ENCODE measurements around the gene INAFM1.

The INAFM1 gene

DNA sequence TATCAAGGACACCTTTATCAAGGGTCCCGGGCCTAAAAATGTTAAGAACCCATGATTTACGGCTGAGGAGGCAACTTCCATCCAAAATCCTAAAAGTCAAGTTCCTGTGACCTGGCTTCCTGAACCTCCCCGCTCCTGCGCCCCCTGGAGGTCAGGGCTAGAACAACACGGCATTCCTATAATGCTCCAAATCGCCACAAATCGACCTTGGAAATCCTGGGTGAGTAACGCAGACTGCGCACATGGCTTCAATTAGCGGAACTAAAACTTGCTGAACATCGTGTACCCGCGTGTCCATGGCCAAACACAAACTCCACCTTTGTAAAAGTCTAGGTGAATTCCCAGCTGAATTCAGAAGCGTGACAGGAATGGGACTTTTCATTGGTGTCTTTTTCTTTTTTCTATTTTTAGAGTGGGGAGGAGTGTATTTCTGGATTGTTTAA, 30.6 kb downstream of the INAFM1 start:
- H3K4me3 ChIP-seq, result no peak overlapping the region
- no peak overlapping the region for H3K4me2 ChIP-seq
- H3K27ac ChIP-seq, result no peak overlapping the region

DNA sequence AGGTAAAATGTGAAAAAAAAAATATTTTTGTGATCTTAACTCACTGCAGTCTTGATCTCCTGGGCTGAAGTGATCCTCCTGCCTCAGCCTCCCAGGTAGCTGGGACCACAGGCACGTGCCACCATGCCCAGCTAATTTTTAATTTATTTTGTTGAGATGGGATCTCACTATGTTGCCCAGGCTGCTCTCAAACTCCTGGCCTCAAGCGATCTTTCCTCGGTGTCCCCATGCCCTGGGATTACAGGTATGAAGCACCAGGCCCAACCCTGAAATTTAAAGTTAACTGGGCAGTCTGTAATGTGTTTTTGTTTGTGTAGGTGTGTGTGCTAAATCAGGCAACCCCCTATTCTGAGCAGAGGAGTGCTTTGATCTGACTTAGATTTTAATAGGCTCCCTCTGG, 31.6 kb downstream of the INAFM1 start:
- H3K9me3 ChIP-seq, result no peaks in the 10 kb centered on the region
- peaks cover 93% of the 10 kb centered on the region for H3K27me3 ChIP-seq
- TF ChIP-seq Cebpa-rat (IDR thresholded peaks at IDR 0.05), result no peak
- H3K9ac ChIP-seq, result no peak overlapping the region
- no peaks in the 10 kb centered on the region for H3K36me3 ChIP-seq
- no peak overlapping the region for H3K4me3 ChIP-seq
- H3K27ac ChIP-seq, result no peak overlapping the region
- no peak overlapping the region for H3K4me2 ChIP-seq
- H3K4me1 ChIP-seq, result peaks cover 33% of the 10 kb centered on the region
- H4K20me1 ChIP-seq, result peaks cover 22% of the 10 kb centered on the region; the same call in 1 of the 2 replicates

More for the DNA sequence above, 30.6 kb downstream of the INAFM1 start:
- H3K4me1 ChIP-seq, result peaks cover 43% of the 10 kb centered on the region
- H3K27me3 ChIP-seq, result peaks cover 83% of the 10 kb centered on the region
- H4K20me1 ChIP-seq, result peaks cover 13% of the 10 kb centered on the region; the same call in 1 of the 2 replicates
- H3K36me3 ChIP-seq, result no peaks in the 10 kb centered on the region
- H3K9me3 ChIP-seq, result no peaks in the 10 kb centered on the region
- TF ChIP-seq Cebpa-rat (IDR thresholded peaks at IDR 0.05), result no peak
- no peak overlapping the region for H3K9ac ChIP-seq

DNA sequence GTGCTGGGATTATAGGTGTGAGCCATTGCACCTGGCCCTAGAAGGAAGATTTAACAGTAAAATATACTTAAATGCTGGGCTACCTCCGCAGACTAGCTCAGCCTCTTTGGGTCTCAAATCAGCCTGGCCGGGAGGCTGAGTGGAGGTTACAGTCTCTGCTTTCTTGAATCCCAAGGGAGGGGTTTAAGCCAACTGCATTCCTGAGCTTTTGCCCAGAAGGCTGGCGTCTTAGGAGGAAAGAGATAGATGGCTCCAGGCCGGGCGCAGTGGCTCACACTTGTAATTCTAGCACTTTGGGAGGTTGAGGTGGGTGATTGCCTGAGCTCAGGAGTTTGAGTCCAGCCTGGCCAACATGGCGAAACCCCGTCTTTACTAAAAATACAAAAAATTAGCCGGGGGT, 34.4 kb downstream of the INAFM1 start:
- peak overlapping the region; percentile 77 for H3K4me2 ChIP-seq
- H3K27me3 ChIP-seq, result peaks cover 86% of the 10 kb centered on the region
- peaks cover 20% of the 10 kb centered on the region for H3K4me1 ChIP-seq
- no peak overlapping the region for H3K4me3 ChIP-seq
- no peak overlapping the region for H3K27ac ChIP-seq
- TF ChIP-seq Cebpa-rat (IDR thresholded peaks at IDR 0.05), result no peak
- no peaks in the 10 kb centered on the region for H3K9me3 ChIP-seq
- no peak overlapping the region for H3K9ac ChIP-seq
- no peaks in the 10 kb centered on the region for H3K36me3 ChIP-seq
- H4K20me1 ChIP-seq, result peaks cover 25% of the 10 kb centered on the region; the same call in 1 of the 2 replicates

DNA sequence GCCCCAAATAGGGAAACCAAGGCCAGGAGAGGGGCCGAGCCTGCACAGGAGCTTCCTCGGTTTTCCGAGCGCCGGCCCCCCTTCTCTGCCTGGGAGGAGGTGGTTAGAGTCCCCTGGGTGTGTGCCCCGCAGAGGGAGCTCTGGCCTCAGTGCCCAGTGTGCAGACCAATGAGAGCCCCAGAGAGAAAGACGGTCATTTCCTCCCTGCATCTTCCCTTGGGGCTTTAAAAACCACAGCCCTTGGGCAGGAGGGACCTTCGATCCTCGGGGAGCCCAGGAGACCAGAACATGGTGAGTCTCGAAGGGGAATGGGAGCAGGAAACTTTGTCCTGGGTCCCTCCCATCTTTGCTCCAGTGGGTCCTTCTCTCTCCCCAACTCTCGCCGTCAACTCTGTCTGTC, 34.9 kb downstream of the INAFM1 start, which contains the start of gene C5AR1:
Gene C5AR1, plus strand, starts transcription at position 254 of the 400 bp plus-strand sequence. Its CDS starts 35 bp downstream, at position 289.
- no peak for TF ChIP-seq Cebpa-rat (IDR thresholded peaks at IDR 0.05)
- Histone ChIP-seq H3K9me3 (no peaks in the 10 kb centered on the region), H4K20me1 (peaks cover 25% of the 10 kb centered on the region; the same call in 1 of the 2 replicates), H3K36me3 (no peaks in the 10 kb centered on the region), H3K27ac (no peak within 1 kb of the TSS), H3K4me2 (peak within 1 kb of the TSS; percentile 77), H3K4me3 (no peak within 1 kb of the TSS), H3K9ac (no peak within 1 kb of the TSS), H3K27me3 (peaks cover 80% of the 10 kb centered on the region), H3K4me1 (peaks cover 20% of the 10 kb centered on the region)

DNA sequence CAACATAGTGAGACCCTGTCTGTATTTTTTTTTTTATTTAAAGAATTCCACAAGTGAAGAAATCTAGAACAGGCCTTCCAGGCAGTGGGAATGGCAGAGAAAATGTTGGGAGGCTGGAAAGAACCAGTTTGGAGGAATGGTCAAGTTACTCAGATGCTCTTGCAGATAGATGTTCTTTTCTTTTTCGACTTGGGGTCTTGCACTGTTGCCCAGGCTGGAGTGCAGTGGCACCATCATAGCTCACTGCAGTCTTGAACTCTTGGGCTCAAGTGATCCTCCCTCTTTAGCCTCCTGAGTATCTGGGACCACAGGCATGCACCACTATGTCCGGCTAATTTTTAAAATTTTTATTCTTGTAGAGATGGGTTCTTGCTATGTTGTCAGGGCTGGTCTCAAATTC, 35.6 kb downstream of the INAFM1 start:
- Histone ChIP-seq H4K20me1 (peaks cover 25% of the 10 kb centered on the region; the same call in 1 of the 2 replicates), H3K4me1 (peaks cover 20% of the 10 kb centered on the region), H3K4me2 (no peak overlapping the region), H3K36me3 (no peaks in the 10 kb centered on the region), H3K27me3 (peaks cover 73% of the 10 kb centered on the region), H3K9ac (no peak overlapping the region), H3K4me3 (no peak overlapping the region), H3K9me3 (no peaks in the 10 kb centered on the region), H3K27ac (no peak overlapping the region)
- TF ChIP-seq Cebpa-rat (IDR thresholded peaks at IDR 0.05), result no peak

DNA sequence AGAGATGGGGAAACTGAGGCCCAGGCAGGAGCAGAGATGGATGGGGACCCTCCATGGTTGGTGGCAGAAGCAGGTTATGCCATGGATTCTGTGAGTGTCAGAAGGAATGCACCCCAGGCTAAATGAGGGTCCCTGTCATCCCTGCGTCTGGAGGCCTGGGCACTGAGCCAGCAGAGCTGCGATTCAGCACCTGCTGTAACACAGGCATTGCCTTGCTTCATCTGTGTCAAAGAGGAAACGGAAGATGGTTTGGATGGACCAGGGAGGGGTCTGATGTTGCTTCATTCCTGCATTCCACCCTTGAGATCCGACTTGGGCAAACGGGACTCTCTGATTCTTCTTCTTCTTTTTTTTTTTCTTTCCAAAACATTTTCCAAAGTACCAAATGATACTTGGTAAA, 36.1 kb downstream of the INAFM1 start:
- Histone ChIP-seq H3K27ac (no peak overlapping the region), H3K4me2 (no peak overlapping the region), H3K4me1 (peaks cover 20% of the 10 kb centered on the region), H3K27me3 (peaks cover 68% of the 10 kb centered on the region), H3K4me3 (no peak overlapping the region), H3K9me3 (no peaks in the 10 kb centered on the region), H3K36me3 (no peaks in the 10 kb centered on the region), H3K9ac (no peak overlapping the region), H4K20me1 (peaks cover 25% of the 10 kb centered on the region; the same call in 1 of the 2 replicates)
- TF ChIP-seq Cebpa-rat (IDR thresholded peaks at IDR 0.05), result no peak

DNA sequence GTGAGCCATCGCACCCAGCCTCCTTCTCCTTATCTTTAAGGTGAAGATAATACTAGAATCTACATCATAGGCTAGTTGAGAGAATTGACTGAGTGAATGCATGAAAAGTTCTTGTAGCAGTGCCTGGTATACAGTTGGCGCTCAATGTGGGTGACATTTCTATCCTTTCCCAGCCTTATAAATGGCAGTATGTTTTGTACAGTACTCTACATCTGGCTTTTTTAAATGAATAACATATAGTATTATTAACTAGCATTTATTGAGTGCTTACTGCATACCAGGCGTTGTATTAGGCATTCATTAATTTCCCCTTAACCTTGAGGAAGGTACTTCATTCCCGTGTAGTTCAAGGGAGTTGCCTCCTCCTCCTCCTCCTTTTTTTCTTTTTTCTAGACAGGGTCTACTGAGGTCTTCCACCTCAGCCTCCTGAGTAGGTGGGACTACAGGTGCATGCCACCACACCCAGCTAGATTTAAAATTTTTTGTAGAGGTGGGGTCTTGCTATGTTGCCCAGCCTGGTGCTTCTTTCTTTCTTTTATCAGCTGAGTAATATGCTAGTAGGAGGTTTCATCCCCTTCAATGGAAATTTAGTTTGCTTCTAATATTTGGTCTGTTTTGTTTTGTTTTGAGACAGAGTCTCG, 37.8 kb downstream of the INAFM1 start:
- no peaks in the 10 kb centered on the region for H3K36me3 ChIP-seq
- H3K27ac ChIP-seq, result no peak overlapping the region
- H3K4me1 ChIP-seq, result peaks cover 20% of the 10 kb centered on the region
- H3K4me2 ChIP-seq, result no peak overlapping the region
- no peak for TF ChIP-seq Cebpa-rat (IDR thresholded peaks at IDR 0.05)
- peaks cover 25% of the 10 kb centered on the region; the same call in 1 of the 2 replicates for H4K20me1 ChIP-seq
- no peak overlapping the region for H3K4me3 ChIP-seq
- H3K27me3 ChIP-seq, result peaks cover 52% of the 10 kb centered on the region
- H3K9ac ChIP-seq, result no peak overlapping the region
- no peaks in the 10 kb centered on the region for H3K9me3 ChIP-seq

DNA sequence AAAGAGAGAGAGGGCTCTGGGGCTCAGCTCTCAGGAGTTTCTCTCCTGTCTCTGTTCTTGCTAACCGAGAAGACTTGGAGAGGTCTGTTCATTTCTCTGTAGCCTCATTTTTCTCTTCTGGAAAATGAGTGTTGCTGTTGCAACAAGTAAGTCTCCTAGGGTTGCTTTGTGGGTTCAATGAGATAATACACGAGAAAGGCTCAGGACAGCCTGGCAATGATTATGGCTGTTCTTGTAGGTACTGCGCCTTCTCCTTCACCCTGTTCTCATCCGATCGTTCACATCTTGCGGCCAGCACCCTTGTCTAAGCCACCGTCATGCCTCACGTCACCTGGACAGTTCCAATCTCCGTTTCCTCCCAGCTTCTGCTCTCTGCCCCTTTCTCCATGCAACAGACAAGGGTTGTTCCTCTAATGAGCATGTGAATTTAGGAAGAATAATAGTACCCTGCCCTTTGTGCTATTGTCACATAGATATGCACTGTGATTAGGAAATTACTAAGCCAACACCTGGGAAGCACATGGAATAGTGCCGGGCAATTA, 39.1 kb downstream of the INAFM1 start:
- peaks cover 25% of the 10 kb centered on the region; the same call in 1 of the 2 replicates for H4K20me1 ChIP-seq
- H3K4me2 ChIP-seq, result no peak overlapping the region
- peaks cover 14% of the 10 kb centered on the region for H3K4me1 ChIP-seq
- peaks cover 39% of the 10 kb centered on the region for H3K27me3 ChIP-seq
- H3K27ac ChIP-seq, result no peak overlapping the region
- H3K36me3 ChIP-seq, result no peaks in the 10 kb centered on the region
- no peak overlapping the region for H3K4me3 ChIP-seq
- no peak for TF ChIP-seq Cebpa-rat (IDR thresholded peaks at IDR 0.05)
- H3K9me3 ChIP-seq, result no peaks in the 10 kb centered on the region
- H3K9ac ChIP-seq, result no peak overlapping the region

DNA sequence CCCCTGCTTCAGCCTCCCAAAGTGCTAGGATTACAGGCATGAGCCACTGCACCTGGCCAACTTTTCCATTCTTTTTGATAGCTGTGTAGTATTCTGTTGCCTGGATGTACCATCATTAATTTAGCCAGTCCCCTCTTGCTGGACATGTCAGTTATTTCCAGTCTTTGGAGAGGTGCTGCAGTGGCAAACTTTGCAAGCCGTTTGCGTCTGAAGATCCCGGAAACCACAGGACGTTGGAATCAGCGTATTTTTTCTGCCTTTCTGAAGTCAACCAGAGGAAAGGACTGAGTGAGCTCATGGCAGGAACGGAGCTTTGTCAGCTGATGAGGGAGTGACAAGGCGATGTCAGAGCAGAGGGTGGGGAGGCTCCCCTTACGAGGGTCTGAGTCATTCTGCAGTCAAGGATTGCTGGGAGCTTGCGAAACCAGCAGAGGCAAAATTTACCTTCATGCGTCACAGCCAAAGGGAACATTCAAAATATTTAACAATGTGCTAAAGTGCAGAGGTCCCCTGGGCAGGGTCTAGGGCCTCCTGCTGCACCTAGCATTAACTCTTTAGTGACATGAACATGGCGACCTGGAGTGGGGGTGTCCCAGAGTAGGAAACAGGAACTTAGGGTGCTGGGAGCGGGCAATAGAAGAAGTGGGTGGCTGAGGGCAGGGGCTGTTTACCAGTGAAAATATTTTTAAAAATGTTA, 40.6 kb downstream of the INAFM1 start:
- no peaks in the 10 kb centered on the region for H3K9me3 ChIP-seq
- H3K9ac ChIP-seq, result no peak overlapping the region
- no peaks in the 10 kb centered on the region for H3K4me1 ChIP-seq
- no peak overlapping the region for H3K4me3 ChIP-seq
- no peak overlapping the region for H3K27ac ChIP-seq
- no peaks in the 10 kb centered on the region for H3K36me3 ChIP-seq
- TF ChIP-seq Cebpa-rat (IDR thresholded peaks at IDR 0.05), result no peak
- peaks cover 24% of the 10 kb centered on the region for H3K27me3 ChIP-seq
- H3K4me2 ChIP-seq, result no peak overlapping the region
- peaks cover 13% of the 10 kb centered on the region; the same call in 1 of the 2 replicates for H4K20me1 ChIP-seq

DNA sequence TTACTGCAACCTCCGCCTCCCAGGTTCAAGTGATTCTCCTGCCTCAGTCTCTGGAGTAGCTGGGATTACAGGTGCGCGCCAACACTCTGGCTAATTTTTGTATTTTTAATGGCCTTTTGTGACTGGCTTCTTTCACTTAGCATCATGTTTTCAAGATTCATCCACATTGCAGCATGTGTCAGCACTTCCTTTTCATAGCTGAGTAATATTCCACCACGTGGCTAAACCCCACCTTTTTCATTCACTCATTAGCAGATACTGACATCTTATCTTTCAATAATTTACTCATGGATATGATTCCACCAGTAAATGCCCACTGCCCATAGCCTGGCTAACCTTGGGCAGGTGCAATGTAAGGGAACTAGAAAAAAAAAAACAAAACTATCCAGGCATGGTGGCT, 41.8 kb downstream of the INAFM1 start:
- H4K20me1 ChIP-seq, result 0 out of 2 replicates have a peak, but pooled peaks cover under 1% of the 10 kb centered on the region
- H3K36me3 ChIP-seq, result no peaks in the 10 kb centered on the region
- H3K4me3 ChIP-seq, result no peak overlapping the region
- no peak for TF ChIP-seq Cebpa-rat (IDR thresholded peaks at IDR 0.05)
- no peaks in the 10 kb centered on the region for H3K4me1 ChIP-seq
- no peak overlapping the region for H3K4me2 ChIP-seq
- H3K27me3 ChIP-seq, result peaks cover 12% of the 10 kb centered on the region
- no peak overlapping the region for H3K9ac ChIP-seq
- H3K9me3 ChIP-seq, result peaks cover 4% of the 10 kb centered on the region; the same call in 1 of the 2 replicates
- H3K27ac ChIP-seq, result no peak overlapping the region
